GM18517 (cell line): ENCODE data around the gene TPST2.

Source experiments
- ATAC-seq: cut with Tn5 transposase; IDR thresholded peaks from one replicate; pipeline ENCODE4 v1.9.1; 2021; ENCODE audit warnings: mild to moderate bottlenecking, moderate library complexity; ENCODE audit not compliant: unreplicated experiment

Gene TPST2

DNA sequence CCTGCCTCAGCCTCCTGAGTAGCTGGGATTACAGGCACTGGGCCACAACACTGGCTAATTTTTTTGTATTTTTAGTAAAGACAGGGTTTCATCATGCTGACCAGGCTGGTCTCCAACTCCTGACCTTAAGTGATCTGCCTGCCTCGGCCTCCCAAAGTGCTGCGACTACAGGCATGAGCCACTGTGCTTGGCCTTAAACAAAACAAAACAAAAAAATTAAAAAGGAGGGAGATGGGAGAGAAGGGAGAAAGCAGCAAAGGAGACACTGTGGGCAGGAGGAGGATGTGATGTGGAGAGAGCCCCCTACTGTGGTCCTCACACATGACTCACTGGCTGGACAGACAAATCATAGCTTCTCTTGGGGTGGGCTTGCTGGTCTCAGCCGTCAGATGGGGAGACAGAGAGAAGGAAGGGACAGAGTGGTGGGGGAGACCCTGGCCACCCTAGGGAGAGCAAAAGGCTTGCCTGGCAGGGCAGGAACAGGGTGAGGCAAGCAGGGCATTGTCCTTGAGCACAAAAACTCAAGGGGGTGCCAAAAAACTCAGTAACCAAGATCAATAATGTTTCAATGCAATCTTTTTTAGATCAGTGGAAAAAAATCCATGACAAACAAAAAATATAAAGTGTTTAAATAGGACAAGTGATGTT lies 31.6 kb downstream of the TPST2 start:
- no peak for ATAC-seq

DNA sequence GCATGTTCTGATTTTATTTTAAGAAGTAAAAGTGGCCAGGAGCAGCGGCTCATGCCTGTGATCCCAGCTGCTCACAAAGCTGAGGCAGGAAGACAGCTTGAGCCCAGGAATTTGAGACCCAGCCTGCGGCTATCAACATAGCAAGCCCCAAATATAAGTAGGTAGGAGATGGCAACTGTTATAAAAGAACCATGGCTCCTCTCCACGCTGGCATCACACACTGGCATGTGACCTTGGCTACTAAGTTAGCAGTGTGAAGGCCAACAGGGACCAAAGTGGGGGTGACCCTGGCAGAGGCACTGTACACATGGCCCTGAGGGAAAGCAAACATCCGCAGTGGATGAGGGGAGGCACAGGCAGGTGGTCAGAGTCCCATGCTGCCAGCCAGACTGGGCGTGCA lies 33.0 kb downstream of the TPST2 start:
- no peak for ATAC-seq

DNA sequence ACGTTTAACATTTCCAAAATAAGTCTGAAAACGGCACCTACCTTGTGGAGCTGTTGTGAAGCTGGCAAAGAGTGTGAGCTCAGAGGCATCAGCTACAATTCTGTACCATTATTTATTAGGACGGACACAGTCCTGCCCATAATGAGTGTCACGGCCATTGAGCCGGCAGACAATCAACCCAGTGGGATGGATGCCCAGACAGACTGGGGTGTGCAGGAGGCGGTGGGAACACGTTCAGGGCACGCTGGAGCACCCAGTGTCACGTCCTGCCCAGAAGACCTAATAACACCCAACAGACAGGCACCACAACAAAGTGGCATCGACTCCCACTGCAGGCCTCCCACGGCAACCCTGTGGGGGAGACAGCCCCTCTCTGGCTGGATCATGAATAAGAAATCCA lies 34.5 kb downstream of the TPST2 start:
- no peak for ATAC-seq

DNA sequence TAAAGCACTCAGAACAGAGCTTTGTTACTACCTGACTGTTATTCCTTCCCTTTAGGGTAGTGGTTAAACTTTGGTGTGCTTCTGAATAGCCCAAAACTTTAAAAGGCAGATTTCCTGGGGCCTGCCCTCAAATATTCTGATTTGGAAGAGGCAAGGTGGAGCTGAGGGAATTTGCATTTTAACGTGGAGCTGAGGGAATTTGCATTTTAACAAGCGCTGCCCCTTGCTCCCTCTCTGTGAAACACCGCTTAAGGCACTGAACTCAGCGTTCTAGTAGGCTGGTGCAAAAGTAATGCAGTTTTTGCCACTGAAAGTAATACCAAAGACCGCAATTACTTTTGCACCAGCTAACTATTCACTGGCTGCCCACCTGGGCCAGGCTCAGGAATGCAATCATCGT lies 35.0 kb downstream of the TPST2 start:
- ATAC-seq: no peak

DNA sequence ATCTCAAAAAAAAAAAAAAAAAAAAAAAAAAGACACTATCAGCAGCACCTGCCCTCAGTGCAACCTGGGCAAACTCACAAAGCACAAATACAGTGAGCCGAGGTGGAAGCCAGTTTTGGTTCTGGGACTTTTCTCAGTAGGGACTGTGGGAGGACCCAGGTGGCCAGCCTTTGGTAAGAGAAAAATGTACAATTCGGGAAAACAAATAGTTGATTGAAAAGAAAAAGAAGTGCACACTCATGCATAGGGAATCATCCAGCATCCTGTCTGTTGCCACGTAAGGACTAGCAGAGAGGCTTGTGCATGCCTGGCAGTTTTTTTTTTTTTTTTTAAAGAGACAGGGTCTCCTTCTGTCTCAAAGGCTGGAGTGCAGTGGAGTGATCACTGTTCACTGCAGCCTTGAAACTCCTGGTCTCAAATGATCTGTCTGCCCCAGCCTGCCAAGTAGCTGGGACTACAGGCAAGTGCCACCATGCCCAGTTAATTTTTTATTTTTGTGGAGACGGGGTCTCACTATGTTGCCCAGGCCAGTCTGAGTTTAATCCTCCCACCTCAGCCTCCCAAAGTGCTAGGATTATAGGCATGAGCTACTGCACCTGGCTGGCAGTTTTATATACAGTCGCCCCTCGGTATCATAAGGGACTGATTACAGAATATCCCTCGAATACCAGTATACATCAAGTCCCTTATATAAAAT lies 36.7 kb downstream of the TPST2 start:
- no peak for ATAC-seq

DNA sequence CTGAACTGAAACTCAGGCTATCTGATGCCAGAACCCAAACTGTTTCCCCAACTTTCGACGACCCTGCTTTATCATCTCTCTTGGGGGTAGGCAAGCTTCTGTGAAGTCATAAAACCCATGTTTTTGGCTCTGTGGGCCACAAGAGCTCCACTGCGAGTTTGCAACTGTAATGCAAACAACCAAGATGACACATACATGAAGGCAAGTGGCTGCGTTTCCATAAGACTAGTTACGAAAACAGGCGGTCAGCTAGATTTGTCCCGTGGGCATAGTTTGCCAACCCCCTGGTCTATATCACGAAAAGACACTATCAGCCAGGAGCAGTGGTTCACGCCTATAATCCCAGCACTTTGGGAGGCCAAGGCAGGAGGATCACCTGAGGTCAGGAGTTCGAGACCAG lies 37.5 kb downstream of the TPST2 start:
- ATAC-seq: no peak

DNA sequence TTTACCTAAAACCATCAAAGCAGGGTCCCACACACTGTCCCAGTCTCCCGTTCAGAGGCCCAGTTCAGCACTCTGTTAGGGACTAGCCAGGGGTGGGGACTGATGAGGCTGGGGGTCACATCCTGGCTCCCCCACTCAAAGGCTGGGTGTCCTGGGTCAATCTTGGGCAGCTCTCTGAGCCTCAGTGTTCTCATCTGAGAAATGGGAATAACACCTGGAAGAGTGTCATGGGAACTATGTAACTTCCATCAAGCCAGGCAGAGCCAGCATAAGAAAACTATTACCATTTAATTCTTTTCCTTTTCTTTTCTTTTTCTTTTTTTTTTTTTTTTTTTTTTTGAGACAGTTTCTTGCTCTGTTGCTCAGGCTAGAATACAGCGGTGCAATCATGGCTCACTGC lies 38.4 kb downstream of the TPST2 start:
- ATAC-seq: no peak

DNA sequence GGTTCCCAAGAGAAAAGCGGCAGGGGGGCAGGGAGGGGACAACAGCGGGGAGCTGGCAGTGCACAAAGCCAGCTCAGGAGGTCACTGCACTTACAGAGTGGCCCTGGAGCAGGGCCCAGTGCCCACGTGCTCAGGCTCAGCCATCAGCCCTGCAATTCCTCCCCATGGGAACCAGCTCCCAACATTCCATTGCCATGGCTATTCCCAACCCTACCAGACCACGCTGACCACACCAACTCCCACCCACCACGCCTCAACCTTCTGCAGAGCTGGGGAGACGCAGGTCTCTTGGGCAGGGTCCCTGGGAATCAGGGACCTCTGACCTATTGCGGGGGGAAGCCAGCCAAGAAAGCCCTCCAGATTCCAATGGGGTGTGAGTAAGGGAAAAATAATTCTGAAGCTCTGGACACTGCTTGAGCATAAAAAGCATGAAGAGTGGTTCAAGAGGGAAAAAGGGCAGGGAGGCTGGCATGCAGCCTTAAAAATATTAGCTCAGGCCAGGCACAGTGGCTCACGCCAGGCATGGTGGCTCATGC lies 39.4 kb downstream of the TPST2 start:
- ATAC-seq: no peak

DNA sequence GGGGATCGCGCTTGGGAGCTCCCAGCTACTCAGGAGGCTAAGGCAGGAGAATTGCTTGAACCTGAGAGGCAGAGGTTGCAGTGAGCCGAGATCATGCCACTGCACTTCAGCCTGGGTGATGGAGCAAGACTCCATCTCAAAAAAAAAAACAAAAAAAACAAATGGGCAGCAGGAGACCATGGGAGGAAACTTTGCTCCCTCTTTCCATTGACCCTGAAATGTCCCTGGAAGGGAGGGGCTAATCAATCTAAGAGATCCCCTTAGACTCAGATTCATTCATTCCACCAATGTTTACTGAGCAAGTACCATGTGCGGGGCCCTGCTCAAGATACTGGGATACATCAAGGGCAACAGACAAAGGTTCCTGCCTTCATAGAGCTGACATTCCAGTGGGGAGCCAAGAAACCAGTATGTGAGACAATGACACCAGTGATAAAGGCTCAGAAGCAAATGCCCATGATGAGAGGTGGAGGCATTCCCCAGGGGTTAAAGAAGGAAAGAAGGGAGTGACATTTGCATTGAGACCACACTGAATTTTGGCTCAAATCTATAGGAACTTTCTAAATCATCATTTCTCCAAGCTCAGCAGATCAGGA lies 39.9 kb downstream of the TPST2 start:
- ATAC-seq: no peak

DNA sequence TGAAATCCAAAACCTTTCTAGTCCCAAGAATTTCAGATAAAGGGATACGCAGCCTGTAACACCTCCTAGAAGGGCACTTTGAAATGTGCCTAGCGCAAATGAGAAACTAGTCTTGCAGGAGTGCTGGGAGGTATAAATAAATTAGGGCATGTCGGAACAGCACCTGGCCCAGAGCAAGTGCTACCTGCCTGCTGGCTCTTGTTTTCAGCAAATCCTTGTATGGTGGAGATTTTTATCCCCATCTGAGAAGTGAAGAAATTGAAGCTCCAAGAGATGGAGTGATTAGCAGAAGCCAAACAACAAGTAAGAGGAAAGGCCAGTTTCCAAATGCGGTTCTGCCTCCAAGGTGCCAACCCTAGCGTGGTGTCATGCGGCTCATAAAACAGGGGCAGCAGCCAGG lies 40.9 kb downstream of the TPST2 start:
- no peak for ATAC-seq

DNA sequence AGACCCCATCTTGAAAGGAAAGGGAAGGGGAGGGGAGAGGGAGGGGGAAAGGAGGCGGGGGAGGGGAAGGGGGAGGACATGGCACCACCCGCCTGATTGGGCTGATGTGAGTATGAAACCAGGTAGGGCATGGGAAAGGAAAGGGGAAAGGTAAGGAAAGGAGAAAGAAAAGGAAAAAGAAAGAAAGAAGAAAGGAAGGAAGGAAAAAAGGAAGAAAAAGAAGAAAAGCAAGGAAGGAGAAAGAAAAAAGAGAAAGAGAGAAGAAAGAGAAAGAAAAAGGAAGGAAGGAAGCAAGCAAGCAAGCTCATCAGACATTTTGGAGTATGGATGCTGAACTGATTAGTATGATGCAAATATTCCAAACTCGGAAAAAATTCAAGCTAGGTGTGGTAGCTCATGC lies 41.6 kb downstream of the TPST2 start:
- no peak for ATAC-seq

DNA sequence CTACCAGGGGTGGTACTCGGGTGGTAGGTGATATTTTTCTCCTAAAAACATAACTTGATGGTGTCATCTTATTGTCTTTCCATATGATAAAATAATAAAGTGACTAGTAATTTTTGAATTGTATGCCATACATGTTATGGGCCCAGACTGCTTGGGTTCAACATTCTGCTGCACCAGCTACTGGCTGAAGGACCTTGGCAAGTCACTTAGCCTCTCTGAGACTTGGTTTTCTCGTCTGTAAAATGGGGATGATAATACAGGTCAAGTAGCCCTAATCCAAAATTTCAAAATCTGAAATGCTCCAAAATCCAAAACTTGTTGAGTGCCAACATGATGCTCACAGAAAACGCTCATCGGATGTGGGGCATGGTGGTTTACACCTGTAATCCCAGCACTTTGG lies 42.1 kb downstream of the TPST2 start:
- no peak for ATAC-seq

DNA sequence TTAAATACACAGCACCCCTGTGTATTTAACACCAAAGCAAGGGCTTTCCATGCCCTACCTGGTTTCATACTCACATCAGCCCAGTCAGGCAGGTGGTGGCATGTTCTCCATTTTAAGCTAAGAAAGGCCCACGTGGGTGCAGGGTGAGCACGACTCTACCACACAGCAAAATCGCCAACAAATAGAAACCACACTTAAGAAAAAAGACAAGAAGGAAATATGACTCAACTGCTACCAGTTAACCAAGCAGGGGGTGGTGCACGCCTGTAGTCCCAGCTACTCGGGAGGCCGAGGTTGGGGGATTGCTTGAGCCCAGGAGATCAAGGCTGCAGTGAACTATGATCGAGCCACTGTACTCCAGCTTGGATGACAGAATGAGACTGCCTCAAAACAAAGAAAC lies 42.5 kb downstream of the TPST2 start:
- no peak for ATAC-seq

DNA sequence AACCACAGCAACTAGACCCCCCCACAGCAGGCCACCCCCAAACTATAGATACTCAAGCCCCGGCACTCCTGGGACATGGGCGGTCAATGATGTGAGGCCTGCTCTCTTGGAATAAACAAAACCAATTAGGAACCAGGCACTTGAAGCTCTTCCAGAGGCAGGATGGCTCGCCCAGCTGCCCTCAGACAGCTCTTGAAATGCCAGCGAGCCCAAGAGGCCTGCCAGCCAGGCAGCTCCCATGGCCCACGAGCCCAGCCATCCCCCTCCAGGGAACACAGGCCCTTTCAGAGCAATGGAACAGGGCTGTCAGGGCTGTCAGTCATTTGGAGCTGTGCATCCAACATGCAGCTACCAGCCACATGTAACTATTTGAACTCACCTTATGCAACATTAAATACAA lies 43.6 kb downstream of the TPST2 start:
- no peak for ATAC-seq

DNA sequence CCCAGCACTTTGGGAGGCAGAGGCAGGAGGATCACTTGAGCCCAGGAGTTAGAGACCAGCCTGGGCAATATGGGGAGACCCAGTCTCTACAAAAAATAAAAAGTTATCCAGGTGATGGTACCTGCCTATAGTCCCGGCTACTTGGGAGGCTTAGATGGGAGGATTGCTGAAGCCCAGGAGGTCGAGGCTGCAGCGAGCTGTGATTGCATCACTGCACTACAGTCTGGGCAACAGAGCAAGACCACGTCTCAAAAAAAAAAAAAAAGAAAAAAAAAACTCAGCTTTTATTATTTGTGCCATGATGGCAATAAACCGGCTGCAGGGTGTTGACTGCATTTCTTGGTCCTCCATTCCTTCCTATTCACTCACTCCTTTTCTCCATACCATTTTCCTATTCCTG lies 44.1 kb downstream of the TPST2 start:
- ATAC-seq: no peak

DNA sequence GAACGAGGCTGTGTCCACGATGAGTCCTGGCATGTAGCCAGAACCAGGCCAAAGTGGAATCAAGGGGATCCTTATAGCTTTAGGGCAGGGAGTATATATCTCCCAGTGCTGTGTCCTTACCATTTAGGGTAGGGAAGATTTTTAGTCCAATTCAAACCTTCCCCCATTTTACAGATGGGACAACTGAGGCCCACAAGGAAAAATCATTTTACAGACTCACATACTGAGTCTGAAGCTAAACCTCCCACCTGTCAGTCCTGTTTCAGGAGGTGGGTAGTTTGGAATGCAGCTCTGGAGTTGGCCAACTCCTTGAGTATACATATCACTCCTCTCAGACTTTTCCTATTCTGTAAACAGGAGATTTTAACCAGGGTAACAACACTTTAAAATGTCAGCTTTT lies 44.5 kb downstream of the TPST2 start:
- ATAC-seq: no peak

DNA sequence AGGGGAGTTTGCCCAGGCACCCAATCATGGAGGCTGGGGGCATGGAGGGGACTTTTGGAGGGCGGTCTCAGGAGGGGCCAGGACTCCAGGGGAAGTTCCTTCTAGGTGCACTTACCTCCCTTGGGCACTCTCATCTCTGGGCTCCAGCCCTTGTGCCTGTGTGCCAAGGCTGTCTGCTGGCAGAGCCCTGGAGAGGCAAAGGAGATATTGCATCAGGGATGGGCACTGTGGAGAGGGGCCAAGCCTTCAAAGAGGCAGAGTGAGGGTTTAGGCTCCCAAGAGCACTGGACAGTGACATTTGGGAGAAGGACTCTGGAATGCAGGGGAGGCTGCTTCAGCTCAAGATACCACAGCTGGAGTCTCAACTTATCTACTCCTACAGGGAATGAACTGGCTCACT lies 45.4 kb downstream of the TPST2 start:
- no peak for ATAC-seq

DNA sequence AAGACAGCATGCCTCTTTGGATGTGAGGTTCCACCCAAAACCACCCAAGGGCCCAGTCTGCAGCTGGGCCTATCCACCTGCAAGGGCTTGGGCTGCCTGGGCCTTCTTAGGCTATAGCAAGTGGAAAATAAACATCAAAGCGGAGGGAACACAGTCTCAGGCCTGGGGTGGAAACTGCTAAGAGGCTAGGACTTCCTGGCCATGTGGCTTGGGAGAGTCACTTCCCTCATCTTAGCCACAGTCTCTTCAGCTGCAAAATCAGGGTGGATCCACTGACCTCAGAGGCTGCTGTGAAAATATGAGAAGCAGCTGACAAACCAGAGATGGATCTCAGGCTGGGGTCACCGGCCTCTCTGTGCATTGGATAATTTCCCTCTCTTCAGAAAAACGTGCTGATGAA lies 47.1 kb downstream of the TPST2 start:
- no peak for ATAC-seq

DNA sequence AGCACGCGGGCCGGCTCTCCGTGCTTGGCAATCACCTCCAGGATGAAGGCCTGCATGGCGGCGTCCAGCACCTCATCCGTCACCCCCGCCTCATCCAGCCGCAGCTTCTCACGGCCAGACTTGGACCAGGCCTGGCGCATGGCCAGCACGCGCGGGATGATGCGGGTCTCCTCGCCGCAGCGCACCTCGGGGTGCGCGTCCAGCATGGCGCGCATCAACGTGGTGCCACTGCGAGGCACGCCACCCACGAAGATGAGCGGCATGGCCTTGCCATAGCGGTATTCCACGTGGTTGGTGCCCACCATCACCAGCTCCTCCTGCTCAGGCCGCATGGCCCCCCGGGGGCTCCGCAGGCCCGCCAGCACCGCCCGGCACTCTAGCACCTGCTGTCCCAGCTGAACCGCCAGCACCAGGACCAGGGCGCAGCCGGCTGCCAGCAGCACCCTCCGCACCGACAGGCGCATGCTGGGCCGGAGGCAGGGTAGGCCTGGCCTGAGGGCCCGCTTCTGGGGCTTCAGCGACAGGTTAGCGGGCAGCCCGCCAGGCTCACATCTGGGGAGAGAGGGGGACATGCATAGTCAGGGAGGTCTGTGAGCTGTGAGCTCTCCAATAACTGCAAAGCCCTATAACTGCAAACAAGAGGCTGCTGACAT lies 48.6 kb downstream of the TPST2 start:
- ATAC-seq: no peak

DNA sequence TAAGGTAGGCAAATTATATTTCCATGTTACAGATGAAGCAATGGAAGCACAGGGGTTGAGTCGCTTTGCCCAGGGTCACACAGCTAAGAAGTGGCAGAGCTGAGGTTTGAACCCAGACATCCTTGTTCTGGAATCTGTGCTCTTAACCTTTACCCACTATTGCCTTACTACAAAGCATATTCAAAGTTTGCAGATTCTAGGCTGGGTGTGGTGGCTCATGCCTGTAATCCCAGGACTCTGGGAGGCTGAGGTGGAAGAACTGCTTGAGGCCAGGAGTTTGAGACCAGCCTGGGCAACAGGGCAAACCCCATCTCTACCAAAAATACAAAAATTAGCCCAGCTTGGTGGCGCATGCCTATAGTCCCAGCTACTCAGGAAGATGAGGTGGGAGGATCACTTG lies 49.8 kb downstream of the TPST2 start:
- no peak for ATAC-seq

DNA sequence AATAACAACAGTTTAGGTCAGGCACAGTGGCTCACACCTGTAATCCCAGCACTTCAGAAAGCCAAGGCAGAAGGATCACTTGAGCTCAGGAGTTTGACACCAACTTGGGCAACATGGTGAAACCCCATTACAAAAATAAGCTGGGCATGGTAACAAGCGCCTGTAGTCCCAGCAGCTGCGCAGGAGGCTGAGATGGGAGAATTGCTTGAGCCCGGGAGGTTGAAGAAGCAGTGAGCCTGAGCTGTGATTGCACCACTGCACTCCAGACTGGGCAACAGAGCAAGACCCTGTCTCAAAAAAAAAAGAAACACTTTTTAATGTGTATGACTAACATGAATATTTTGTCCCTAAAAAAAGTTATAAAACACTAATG lies 53.2 kb downstream of the TPST2 start:
- ATAC-seq: no peak
